ENCODE results near the gene NMT1.

DNA sequence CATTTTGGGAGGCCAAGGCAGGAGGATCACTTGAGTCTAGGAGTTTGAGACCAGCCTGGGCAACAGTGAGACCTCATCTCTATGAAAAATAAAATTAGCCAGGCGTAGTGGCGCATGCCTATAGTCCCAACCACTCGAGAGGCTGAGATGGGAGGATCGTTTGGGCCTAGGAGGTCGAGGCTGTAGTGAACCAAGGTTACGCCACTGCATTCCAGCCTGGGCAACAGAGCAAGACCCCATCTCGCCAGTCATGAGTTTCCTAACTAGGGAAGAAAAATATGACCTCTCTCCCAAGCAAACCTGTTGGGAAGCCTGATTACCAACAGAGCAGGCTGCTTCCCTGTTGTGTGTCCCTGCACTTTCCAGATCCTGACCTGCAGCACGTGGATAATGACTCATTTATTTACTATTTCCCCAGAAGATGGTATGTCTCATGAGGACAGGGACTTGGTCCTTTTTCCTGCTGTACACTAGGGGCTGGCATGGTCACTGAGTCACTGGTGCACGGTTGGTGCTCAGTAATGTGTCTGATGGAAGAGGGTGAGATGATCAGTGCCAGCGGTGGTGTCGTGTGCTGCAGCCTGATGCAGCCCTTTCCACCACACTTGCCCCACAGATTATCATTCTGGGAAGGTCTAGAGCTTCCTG is 30.8 kb downstream of the NMT1 start:
- TF ChIP-seq, protein P1, sequence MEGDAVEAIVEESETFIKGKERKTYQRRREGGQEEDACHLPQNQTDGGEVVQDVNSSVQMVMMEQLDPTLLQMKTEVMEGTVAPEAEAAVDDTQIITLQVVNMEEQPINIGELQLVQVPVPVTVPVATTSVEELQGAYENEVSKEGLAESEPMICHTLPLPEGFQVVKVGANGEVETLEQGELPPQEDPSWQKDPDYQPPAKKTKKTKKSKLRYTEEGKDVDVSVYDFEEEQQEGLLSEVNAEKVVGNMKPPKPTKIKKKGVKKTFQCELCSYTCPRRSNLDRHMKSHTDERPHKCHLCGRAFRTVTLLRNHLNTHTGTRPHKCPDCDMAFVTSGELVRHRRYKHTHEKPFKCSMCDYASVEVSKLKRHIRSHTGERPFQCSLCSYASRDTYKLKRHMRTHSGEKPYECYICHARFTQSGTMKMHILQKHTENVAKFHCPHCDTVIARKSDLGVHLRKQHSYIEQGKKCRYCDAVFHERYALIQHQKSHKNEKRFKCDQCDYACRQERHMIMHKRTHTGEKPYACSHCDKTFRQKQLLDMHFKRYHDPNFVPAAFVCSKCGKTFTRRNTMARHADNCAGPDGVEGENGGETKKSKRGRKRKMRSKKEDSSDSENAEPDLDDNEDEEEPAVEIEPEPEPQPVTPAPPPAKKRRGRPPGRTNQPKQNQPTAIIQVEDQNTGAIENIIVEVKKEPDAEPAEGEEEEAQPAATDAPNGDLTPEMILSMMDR (IDR thresholded peaks at IDR 0.05): no peak
- TF ChIP-seq POLR2AphosphoS5 (IDR thresholded peaks at IDR 0.05) (no peak), POLR2A (IDR thresholded peaks at IDR 0.05) (no peak), EP300 (IDR thresholded peaks at IDR 0.05) (no peak)
